GM12878 (cell line): ENCODE results near the gene TFCP2. TPM values are rescaled to one million over a fixed set of nuclear protein-coding genes. Genes with fewer than 3 reads are reported as not detected.

Experiments
- ATAC-seq: fragments of 200-7000 bp; cut with Tn5 transposase; 3 replicates; pipeline ENCODE4 v1.9.1; 2020; ENCODE audit warnings: mild to moderate bottlenecking, moderate library complexity
- BruUV-seq: library from RNA; stranded (reverse); fragments of 400-500 nt; replicated peaks from 2 replicates; lab custom pipeline; 2021; lab: Mats Ljungman, UMichigan
- CTCF ChIA-PET: fragments of 300-600 bp; sonication (Branson Sonifier 250); formaldehyde crosslinking; extraction: SDS; loops from one replicate; lab custom pipeline; 2021; ENCODE audit warnings: inconsistent platforms; lab: Yijun Ruan, JAX
- POLR2A ChIA-PET: fragments of 350-600 bp; formaldehyde crosslinking; extraction: SDS; loops from one replicate; lab custom pipeline; 2021; ENCODE audit warnings: inconsistent platforms; lab: Charles Lee
- RAD21 ChIA-PET: fragments of 300-600 bp; sonication (Branson Sonifier 250); formaldehyde crosslinking; loops from one replicate; lab custom pipeline; 2023; ENCODE audit warnings: antibody characterized with exemption; ENCODE audit not compliant: unreplicated experiment; lab: Charles Lee
- SMC1A ChIA-PET: fragments of 300-600 bp; sonication (Branson Sonifier 250); formaldehyde crosslinking; loops from one replicate; lab custom pipeline; 2023; ENCODE audit not compliant: unreplicated experiment, uncharacterized antibody; lab: Charles Lee
- DNase-seq: peaks from one replicate; pipeline ENCODE4 v3.0.0-alpha.2; 2011; ENCODE audit warnings: low read depth, low spot score
- FAIRE-seq: peaks from 3 replicates; lab custom pipeline; 2011; peaks lifted over from hg19 to GRCh38; lab: Jason Lieb, UNC
- H2AFZ ChIP-seq: 2 replicates; pipeline ENCODE4 v1.6.0; 2011; ENCODE audit warnings: low read depth, low read length, control low read depth; ENCODE audit not compliant: control insufficient read depth
- H3K27ac ChIP-seq: 2 replicates; pipeline ENCODE4 v1.5.1; 2011; ENCODE audit warnings: control low read depth; ENCODE audit not compliant: control insufficient read depth, insufficient read depth
- H3K27me3 ChIP-seq, 2 experiments: replicated peaks in 1 of 2; 2 replicates each; pipeline versions ENCODE4 v1.6.0 to v1.6.1; 2011; ENCODE audit warnings: low read length in 1 of 2; ENCODE audit not compliant: control insufficient read depth in 2 of 2, insufficient read depth in 2 of 2
- H3K36me3 ChIP-seq, 2 experiments: 2 replicates each; pipeline ENCODE4 v1.5.1; 2011; ENCODE audit warnings: low read length in 1 of 2; ENCODE audit not compliant: control insufficient read depth in 2 of 2, insufficient read depth in 2 of 2
- H3K4me1 ChIP-seq: 2 replicates; pipeline ENCODE4 v1.6.1; 2011; ENCODE audit warnings: mild to moderate bottlenecking, low read length, moderate library complexity, mixed read lengths; ENCODE audit not compliant: control insufficient read depth, insufficient read depth
- H3K4me2 ChIP-seq: 2 replicates; pipeline ENCODE4 v1.6.0; 2011; ENCODE audit warnings: control low read depth; ENCODE audit not compliant: control insufficient read depth, insufficient read depth
- H3K4me3 ChIP-seq: fragments of 200-600 bp; sonication (generic); 2 replicates; pipeline ENCODE4 v1.5.1; 2016
- H3K79me2 ChIP-seq: 2 replicates; pipeline ENCODE4 v1.6.0; 2011; ENCODE audit warnings: low read length; ENCODE audit not compliant: control insufficient read depth, insufficient read depth
- H3K9ac ChIP-seq: 2 replicates; pipeline ENCODE4 v1.8.0; 2011; ENCODE audit warnings: low read length, control low read depth, mixed read lengths; ENCODE audit not compliant: control insufficient read depth, insufficient read depth
- H3K9me3 ChIP-seq: replicated peaks from 3 replicates; pipeline ENCODE4 v1.5.1; 2011; ENCODE audit warnings: mild to moderate bottlenecking, low read length; ENCODE audit not compliant: control insufficient read depth, insufficient read depth
- H4K20me1 ChIP-seq: 2 replicates; pipeline ENCODE4 v1.6.0; 2011; ENCODE audit not compliant: control insufficient read depth, insufficient read depth
- BMI1 ChIP-seq: fragments of 450-650 bp; IDR thresholded peaks from 2 replicates; pipeline ENCODE4 v1.6.1; 2016; ENCODE audit warnings: mild to moderate bottlenecking, moderate library complexity, borderline replicate concordance
- CBFB ChIP-seq: IDR thresholded peaks from 2 replicates; pipeline ENCODE4 v1.6.1; 2016; ENCODE audit warnings: antibody characterized with exemption, low read depth
- E2F8 ChIP-seq: fragments of 450-650 bp; IDR thresholded peaks from 2 replicates; pipeline ENCODE4 v1.6.1; 2018; ENCODE audit warnings: mild to moderate bottlenecking, low read depth, moderate library complexity; ENCODE audit not compliant: partially characterized antibody
- HCFC1 ChIP-seq: fragments of 150-350 bp; IDR thresholded peaks from 2 replicates; pipeline ENCODE4 v1.6.1; 2014; ENCODE audit warnings: low read length
- IRF4 ChIP-seq: IDR thresholded peaks from 2 replicates; pipeline ENCODE4 v1.6.1; 2011; ENCODE audit warnings: low read depth, low read length
- JUNB ChIP-seq: IDR thresholded peaks from 2 replicates; pipeline ENCODE4 v1.6.1; 2016; ENCODE audit warnings: antibody characterized with exemption, mild to moderate bottlenecking
- SPI1 ChIP-seq: IDR thresholded peaks from 2 replicates; pipeline ENCODE4 v1.6.1; 2011; ENCODE audit warnings: low read depth, mild to moderate bottlenecking, low read length, moderate library complexity, borderline replicate concordance; ENCODE audit not compliant: insufficient read depth
- TBL1XR1 ChIP-seq: IDR thresholded peaks from 2 replicates; pipeline ENCODE4 v1.6.1; 2012; ENCODE audit warnings: low read depth, low read length, improper control_type of control experiment
- ZBED1 ChIP-seq: IDR thresholded peaks from 2 replicates; pipeline ENCODE4 v1.6.1; 2016; ENCODE audit warnings: borderline replicate concordance
- ZBTB33 ChIP-seq: fragments of 450-650 bp; IDR thresholded peaks from 2 replicates; pipeline ENCODE4 v1.6.1; 2017; ENCODE audit warnings: mild to moderate bottlenecking
- WGBS: methylation state at CpG from one replicate; pipeline ENCODE4 v1.1.6; 2016; ENCODE audit warnings: low lambda C conversion rate; ENCODE audit not compliant: insufficient replicate concordance, insufficient coverage; ENCODE audit errors: missing lambda C conversion rate; 5-methylcytosine and 5-hydroxymethylcytosine counted together
- in situ Hi-C: fragments of 300-500 bp; cut with MboI; formaldehyde crosslinking; loops from 9 replicates; pipeline ENCODE4 v1.14.3; 2018; ENCODE audit warnings: mixed read lengths
- intact Hi-C: fragments of 100-400 bp; cut with micrococcal nuclease; formaldehyde crosslinking; loops from one replicate; pipeline ENCODE4 v1.14.2; 2022; ENCODE audit not compliant: unreplicated experiment
- polyA plus RNA-seq, 11 experiments: library from polyadenylated mRNA; depleted of rRNA in 4 of 11; unstranded in 6 of 11; stranded (reverse) in 5 of 11; fragments of >200 nt; fragmentation: Nextera tagmentation in 4 of 11; fragmentation: Illumina TruSeq in 1 of 11; extraction: Ambion mirVana in 4 of 11; extraction: Trizol in 1 of 11; gene quantifications; 1 replicate in 1 of 11; 2 replicates in 10 of 11; pipeline versions ENCODE4 v1.2.1 to v1.2.3, GENCODE V29; 2011 to 2016; ENCODE audit warnings: inconsistent platforms in 2 of 11, missing spikeins in 2 of 11, low read depth in 1 of 11
- total RNA-seq, 4 experiments: library from RNA; depleted of rRNA in 3 of 4; stranded (reverse); fragments of >200 nt in 3 of 4; fragmentation: Illumina TruSeq in 1 of 4; extraction: Trizol in 1 of 4; gene quantifications; 2 replicates each; pipeline versions ENCODE4 v1.2.1 to v1.2.3, GENCODE V29; 2013 to 2021
- TF ChIP-seq, protein P1 (sequence below), 3 experiments: IDR thresholded peaks in 2 of 3; conservative IDR thresholded peaks in 1 of 3; 2 replicates each; pipeline ENCODE4 v1.5.1; 2011; ENCODE audit warnings: low read depth in 3 of 3, low read length in 3 of 3, mild to moderate bottlenecking in 3 of 3, control low read depth in 2 of 3, moderate library complexity in 2 of 3, inconsistent platforms in 1 of 3, mixed read lengths in 1 of 3; ENCODE audit not compliant: control insufficient read depth in 2 of 3, insufficient read depth in 1 of 3; ENCODE audit errors: extremely low read depth in 1 of 3
- TF ChIP-seq, protein P2 (sequence below): IDR thresholded peaks from 2 replicates; pipeline ENCODE4 v1.6.1; 2012; ENCODE audit warnings: low read depth, low read length, improper control_type of control experiment
- TF ChIP-seq, protein P3 (sequence below): IDR thresholded peaks from 2 replicates; pipeline ENCODE4 v1.6.1; 2011; ENCODE audit warnings: borderline replicate concordance, low read depth, mild to moderate bottlenecking, moderate library complexity, mixed read lengths, low read length; ENCODE audit not compliant: insufficient read depth; ENCODE audit errors: extremely low read length

The TFCP2 gene
- total and polyA plus RNA-seq, 10 of the 15 experiments (the other 5 are each of a cell fraction or from before 2014, with no cell fraction given): 5.8 to 29.7 (median 14.2) TPM

- H3K9me3 ChIP-seq: no peaks in the 10 kb centered on the region
- H3K4me1 ChIP-seq: peaks cover 3% of the 10 kb centered on the region; the same call in 1 of the 2 replicates
- ChIA-PET RAD21 (interaction anchor here (0.7 to 1.6 kb wide), 4 partner anchors 16 to 69 kb away, joined by 3 to 4 read pairs (median 3); partner anchors contain the start of gene POU6F1), CTCF (interaction anchor here (1.5 to 1.8 kb wide), 3 partner anchors 16 to 46 kb away, joined by 3 to 4 read pairs (median 4); partner anchors contain the start of gene POU6F1), SMC1A (interaction anchor here (0.9 to 1.6 kb wide), 9 partner anchors 13 to 407 kb away, joined by 3 to 6 read pairs (median 3); no protein-coding TSS in a partner anchor), POLR2A (interaction anchor here (0.6 to 1.6 kb wide), 3 partner anchors 16 to 409 kb away, joined by 3 to 10 read pairs (median 4); partner anchors contain the start of gene DAZAP2)
- H3K79me2 ChIP-seq: peaks cover 54% of the 10 kb centered on the region
- 2% methylated on average over 16 of the region's 16 CpGs for WGBS
- no peaks in the 10 kb centered on the region; a peak in 1 of 4 replicates for H3K36me3 ChIP-seq
- in situ Hi-C loops (no loop called here), intact Hi-C loops (loop anchor here (2.0 kb wide), 2 partner anchors 45 to 67 kb away; partner anchors contain the start of gene DAZAP2)
- H3K4me2 ChIP-seq: peak overlapping the region; percentile 92
- BruUV-seq: TSS peak; percentile 70
- ATAC-seq: peak; percentile 34
- peak overlapping the region; percentile 97 for H3K4me3 ChIP-seq
- DNase-seq: peak; percentile 17
- H4K20me1 ChIP-seq: no peaks in the 10 kb centered on the region
- FAIRE-seq: no peak
- no peak overlapping the region; the same call in 1 of the 2 replicates for H2AFZ ChIP-seq
- H3K27me3 ChIP-seq: no peaks in the 10 kb centered on the region
- H3K27ac ChIP-seq: peak overlapping the region; percentile 95
- peak overlapping the region; percentile 76 for H3K9ac ChIP-seq
- TF ChIP-seq JUNB (0 out of 2 replicates have a peak, but pooled peaks have one; percentile 14), ZBED1 (no peak), CBFB (no peak; the same call in 1 of the 2 replicates), SPI1 (peak; percentile 82; the same call in 1 of the 2 replicates), ZBTB33 (no peak), HCFC1 (no peak), TBL1XR1 (no peak), BMI1 (no peak), IRF4 (0 out of 2 replicates have a peak, but pooled peaks have one; percentile 17), E2F8 (no peak)
- TF ChIP-seq, protein P1, sequence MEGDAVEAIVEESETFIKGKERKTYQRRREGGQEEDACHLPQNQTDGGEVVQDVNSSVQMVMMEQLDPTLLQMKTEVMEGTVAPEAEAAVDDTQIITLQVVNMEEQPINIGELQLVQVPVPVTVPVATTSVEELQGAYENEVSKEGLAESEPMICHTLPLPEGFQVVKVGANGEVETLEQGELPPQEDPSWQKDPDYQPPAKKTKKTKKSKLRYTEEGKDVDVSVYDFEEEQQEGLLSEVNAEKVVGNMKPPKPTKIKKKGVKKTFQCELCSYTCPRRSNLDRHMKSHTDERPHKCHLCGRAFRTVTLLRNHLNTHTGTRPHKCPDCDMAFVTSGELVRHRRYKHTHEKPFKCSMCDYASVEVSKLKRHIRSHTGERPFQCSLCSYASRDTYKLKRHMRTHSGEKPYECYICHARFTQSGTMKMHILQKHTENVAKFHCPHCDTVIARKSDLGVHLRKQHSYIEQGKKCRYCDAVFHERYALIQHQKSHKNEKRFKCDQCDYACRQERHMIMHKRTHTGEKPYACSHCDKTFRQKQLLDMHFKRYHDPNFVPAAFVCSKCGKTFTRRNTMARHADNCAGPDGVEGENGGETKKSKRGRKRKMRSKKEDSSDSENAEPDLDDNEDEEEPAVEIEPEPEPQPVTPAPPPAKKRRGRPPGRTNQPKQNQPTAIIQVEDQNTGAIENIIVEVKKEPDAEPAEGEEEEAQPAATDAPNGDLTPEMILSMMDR (IDR thresholded peaks at IDR 0.05 in 2 of 3, conservative IDR thresholded peaks at IDR 0.05 in 1 of 3; ENCODE audit: control insufficient read depth in 2 of 3, extremely low read depth in 1 of 3, insufficient read depth in 1 of 3, low read depth in 3 of 3, low read length in 3 of 3): no peak
- TF ChIP-seq, protein P2, sequence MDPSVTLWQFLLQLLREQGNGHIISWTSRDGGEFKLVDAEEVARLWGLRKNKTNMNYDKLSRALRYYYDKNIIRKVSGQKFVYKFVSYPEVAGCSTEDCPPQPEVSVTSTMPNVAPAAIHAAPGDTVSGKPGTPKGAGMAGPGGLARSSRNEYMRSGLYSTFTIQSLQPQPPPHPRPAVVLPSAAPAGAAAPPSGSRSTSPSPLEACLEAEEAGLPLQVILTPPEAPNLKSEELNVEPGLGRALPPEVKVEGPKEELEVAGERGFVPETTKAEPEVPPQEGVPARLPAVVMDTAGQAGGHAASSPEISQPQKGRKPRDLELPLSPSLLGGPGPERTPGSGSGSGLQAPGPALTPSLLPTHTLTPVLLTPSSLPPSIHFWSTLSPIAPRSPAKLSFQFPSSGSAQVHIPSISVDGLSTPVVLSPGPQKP: no peak
- TF ChIP-seq, protein P3, sequence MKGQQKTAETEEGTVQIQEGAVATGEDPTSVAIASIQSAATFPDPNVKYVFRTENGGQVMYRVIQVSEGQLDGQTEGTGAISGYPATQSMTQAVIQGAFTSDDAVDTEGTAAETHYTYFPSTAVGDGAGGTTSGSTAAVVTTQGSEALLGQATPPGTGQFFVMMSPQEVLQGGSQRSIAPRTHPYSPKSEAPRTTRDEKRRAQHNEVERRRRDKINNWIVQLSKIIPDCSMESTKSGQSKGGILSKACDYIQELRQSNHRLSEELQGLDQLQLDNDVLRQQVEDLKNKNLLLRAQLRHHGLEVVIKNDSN: no peak
These were observed 936 bp downstream of the TFCP2 start for GRCh38 chr12:51171884-51172514.
